GM18520 (cell line): Measurements from ENCODE around the gene SCAI.
"Not testable (repeated sequence)": the region's sequence is repeated elsewhere in the genome, so short reads cannot be mapped to it uniquely, and the experiment has no call there.

Experiments used
- ATAC-seq: cut with Tn5 transposase; IDR thresholded peaks from one replicate; pipeline ENCODE4 v1.9.1; 2021; ENCODE audit not compliant: unreplicated experiment

The SCAI gene

DNA sequence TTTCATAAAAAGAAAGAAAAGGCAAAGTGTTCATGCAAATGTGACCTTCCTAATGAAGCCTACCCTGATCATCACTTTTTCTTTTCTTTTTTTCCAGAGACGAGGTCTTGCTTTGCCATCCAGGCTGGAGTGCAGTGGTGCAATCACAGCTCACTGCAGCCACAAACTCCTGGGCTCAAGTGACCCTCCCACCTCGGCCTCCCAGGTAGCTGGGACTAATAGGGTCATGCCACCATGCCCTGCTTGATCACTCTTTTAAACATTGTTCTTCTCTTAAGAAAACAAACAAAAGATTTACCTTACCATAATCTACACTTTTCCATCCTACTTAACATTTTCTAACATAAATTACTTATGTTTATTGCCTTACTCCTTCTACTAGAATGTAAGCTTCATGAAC is 193.9 kb downstream of the SCAI start:
- no peak for ATAC-seq

DNA sequence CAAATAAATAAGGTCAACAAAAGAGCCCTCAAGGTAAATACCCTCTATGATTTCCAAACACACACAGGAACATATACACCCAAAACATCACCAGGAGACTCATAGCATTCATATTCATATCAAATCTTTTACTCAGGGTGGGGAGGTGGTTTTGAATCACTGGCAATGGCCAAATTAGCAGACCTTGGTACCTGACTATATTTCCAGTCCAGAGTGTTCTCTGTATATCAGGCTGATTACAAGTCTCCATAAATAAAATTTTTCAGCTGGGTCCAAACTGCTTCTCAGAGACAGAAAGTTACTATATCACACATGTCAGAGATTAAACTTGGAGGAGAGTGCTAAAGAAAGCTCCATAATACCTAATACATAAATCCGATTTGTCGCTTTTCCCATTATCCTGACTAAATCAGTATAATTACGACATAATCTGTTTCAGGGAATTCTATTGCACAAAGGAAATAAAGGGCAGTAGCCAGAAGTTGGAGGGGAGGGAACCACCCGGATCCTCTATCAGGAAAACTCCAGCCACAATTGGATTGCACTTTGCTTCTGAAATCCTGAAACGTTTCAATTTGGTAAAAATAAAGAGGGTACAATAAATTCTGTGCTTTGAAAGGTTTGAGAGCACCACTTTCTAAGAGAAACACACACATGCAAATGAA is 195.5 kb downstream of the SCAI start:
- no peak for ATAC-seq

DNA sequence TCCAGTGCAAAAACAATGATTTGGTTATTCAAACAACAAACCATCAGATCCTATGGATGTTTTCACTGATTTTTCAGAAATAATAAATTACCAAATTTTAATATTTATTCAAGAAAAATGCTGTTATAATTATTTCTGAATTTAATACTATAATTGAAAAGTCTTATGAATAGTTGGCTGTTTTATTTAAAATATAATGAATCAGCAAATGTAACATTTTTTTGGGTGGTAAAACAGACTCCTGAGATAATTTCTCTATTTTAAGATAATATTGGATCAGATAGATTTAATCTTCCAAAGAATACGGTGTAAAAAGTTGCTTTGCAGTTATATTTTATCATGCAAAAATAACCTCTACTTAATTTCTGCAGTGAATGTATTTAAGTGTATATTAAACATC is 197.2 kb downstream of the SCAI start:
- ATAC-seq, result no peak

DNA sequence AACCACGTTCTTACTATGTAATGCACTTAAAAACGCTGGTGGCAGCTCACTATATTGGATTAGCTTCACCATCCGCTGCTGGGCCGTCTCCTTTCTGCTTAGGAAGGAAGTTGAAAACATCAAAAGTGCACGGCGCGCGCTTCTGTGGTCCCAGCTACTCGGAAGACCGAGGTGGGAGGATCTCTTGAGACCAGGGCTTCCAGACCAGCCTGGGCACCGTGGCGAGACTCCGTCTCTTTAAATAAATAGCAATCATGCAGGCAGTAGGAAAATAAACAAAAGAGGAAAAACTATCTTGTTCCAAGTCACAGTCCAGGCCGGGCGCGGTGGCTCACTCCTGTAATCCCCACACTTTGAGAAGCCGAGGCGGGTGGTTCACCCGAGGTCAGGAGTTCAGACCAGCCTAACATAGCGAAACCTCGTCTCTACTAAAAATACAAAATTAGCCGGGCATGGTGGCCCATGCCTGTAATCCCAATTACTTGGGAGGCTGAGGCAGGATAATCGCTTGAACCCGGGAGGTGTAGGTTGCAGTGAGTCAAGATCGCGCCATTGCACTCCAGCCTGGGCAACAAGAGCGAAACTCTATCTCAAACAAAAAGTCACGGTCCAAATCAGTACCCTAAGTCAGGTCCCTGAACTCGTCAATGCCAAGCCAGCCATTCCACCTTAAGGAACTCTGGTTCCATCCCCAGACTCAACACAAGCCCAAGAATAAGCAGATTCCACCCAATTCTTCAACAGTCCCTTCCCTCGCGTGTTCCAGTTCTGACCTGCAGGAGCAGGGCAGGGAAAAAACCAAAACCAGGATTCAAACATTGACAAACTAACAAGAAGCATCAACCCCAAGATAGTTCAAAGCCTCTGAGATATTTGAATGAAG is 201.4 kb downstream of the SCAI start:
- ATAC-seq, result no peak

DNA sequence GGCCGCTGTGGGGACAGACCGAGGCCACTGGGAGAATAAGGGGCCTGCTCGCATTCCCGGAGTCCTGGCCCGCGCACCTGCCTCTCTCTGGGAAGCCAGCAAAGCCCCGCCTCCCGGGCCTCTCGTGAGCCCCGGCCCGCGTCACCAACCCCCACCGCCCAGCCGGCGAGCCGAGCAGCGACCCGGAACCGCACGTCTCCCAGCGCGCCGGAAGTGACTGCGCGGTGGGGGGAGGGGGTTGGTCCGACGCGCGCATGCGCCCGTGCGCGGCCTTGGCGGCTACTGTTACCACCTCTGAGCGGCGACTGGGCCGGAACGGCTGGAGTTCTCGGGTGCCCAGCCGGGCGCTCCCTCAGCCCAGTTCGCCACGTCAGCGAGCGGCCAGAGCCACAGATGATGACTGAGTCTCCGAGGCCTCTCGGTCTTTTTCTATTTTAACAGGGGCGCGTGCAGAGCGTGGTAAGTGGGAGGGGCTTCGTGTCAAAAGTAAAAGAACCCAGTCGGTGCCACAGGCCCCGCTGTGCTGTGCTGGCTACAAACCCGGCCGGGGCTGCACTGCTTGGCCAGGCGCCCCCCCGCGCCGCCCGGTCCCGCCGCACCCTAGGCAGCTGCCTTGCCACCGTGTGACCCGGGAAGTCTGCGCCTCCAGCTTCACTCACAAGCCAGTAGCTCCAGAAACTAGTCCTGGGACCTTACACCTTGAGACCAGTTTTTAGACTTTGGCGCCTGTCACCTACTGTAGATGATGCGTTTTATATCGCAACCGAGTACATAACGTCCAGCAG is 202.2 kb downstream of the SCAI start, which contains the start of gene GOLGA1:
GOLGA1 (minus strand) TSS at position 190 of the 785 bp plus-strand sequence. CDS start 2,372 bp downstream, outside the sequence.
- ATAC-seq, result peak; percentile 82

DNA sequence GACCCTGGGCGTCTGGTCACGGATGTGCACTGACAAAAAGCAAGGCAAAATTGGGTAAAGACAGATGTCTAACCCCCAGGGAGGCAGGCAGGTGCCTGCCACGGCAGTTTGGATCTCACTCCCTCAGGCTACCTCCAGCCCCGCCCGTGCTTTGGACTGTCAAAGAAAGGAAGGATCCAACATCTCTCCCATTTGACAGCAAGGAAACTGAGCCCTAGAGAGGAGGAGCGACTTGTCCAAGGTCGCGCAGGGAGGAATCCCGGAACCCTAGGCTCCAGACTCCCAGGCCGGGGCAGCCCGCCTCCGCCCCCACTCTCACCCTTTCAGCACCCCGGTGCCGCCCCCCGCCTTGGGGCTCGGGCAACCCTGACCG is 202.8 kb downstream of the SCAI start:
- ATAC-seq, result peak; percentile 6

DNA sequence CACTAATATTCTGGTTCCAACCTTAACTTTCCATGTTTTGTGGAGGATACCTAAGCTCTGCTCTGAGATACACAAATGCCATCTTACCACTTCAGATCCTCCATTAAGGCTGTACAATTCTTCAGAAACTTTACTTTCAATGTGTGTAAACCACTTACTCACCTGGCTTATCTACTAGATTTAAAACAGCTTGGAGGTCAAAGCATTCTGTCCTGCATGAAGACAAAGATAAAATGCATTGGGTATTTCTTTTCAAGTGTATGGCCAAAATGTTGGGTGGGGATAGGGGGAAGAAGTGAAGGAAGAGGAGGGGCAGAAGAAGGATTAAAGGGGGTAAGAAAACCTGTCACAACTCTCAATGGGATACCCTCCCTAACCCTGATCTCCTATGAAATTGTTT is 203.4 kb downstream of the SCAI start:
- no peak for ATAC-seq

DNA sequence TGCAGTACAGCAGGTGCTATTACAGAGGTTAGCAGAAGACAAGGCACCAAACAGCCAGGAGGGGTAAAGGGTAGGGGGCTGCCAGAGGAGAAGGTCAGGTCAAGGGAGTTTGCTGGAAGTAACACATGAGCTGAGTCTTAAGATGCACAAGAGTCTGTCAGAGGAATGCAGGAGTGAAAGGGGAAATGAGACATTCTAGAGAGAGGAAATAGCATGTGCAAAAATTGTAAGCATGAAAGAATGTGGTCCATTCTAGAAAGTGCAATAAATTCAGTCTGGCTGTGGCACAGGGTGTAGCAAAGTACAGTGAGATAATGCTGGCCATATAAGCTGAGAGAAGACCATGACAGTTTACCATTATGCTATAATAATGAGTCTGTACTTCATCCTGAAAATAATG is 209.0 kb downstream of the SCAI start:
- ATAC-seq, result no peak

DNA sequence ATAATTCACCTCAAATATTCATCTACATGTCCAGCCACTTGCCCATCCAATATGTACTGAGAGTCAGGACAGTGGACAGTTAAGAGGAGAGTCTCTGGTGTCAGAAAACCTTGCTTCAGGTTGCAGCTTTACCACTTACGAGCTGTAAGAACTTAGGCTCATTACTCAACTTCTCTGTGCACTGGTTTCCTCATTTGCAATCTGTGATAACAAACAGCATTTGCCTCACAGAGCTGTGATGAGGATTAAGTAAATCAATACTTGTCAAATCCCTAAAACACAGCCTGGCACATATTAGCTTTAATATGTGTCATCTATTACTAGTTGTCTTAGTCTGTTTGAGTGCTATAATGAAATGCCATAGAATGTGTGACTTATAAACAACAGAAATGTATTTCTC is 211.0 kb downstream of the SCAI start:
- ATAC-seq, result no peak

DNA sequence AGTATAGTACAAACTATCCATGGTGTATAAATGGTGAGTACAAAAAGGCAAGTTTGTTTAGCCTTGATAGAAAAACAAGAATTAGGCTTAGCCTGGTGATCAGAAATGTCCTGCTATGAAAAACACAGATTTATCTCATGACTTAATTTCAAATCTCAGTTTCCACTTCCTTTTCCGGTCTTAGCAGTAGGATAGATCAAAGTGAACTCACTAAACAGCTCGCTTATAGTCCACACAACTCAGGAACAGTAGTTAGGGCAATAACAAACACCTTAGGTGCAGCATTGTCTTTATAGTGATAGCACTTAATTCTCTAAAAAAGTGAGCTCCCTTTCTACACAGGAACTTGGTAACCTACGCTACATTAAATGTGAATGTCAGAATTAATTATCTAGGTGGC is 213.9 kb downstream of the SCAI start:
- ATAC-seq, result no peak

DNA sequence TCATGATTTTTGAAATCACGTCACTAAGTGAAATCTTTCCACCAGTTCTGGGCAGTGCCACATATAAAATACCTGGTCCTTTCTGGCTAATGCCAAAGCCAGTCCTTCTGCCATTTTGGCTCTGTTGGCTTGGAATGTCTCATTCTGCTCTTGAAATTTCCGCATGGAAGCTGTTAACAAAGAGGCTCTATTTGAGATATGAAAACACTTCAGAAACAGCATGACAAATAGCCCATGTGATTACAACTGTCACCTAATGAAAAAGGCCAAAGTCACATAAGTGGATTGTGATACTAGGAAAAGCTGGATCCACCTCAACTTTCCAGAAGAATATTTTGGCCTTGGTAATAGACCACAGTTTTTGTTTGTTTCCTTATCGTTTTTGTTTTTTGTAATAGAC is 215.2 kb downstream of the SCAI start:
- ATAC-seq, result no peak

DNA sequence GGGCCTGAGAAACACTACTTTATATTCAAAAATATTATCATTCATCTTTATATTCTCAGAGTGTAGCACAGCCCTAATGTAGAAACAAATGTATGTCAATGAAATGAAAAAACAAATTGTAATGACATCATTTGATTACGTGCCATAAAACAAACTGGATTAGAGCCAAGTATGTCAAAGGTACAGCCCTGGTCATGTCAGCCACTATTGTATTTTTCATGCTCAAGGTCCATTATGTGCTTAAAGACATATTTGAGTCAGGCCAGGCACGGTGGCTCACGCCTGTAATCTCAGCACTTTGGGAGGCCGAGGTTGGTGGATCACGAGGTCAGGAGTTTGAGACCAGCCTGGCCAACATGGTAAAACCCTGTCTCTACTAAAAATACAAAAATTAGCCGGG is 222.9 kb downstream of the SCAI start:
- not testable (repeated sequence) for ATAC-seq

DNA sequence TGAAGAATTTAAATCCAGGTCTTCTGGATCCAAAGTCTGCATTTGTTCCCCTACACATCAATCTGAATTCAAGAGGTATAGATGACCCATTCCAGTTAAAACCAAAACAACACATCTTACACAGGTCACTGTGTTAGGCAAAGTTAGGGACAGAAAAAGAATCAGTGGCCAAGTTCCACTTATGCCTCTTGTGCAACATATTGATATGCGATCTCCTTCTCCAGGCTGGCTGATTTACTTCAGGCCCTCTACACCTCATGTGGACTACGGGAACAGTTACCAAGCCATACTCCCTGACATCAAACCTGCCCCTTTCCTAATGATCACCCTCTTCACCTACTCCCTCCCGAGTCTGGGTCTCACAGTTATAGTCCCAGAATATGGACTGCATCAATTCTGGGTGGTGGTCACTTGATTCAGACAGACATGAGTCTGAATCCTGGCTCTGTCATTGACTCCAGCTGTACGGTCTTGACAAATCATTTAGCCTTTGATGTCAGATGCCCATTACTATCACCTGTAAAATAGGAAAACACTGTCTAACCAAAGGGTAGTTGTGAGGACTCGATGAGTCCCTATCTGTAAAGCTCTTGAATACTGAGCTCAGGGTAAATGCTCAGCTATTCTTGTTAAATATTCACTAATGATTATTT is 228.4 kb downstream of the SCAI start:
- ATAC-seq, result no peak

DNA sequence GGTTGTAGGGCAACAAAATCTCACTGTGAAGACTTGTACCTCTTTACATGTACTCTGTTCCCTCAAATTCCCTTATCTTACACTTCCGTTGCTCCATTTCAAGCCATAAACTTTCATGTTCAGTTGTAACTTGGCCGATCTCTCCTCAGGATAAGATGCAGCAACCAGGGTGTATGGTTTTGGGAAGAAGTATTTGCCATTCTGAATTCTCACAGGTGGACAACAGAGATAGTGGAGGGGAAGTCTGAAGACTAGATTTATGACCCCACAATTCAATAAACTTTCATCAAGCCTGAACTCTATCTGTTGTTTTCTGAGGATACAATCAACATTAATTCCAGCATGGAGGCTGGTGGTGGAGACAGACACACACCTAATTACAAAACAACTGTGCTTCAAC is 229.9 kb downstream of the SCAI start:
- no peak for ATAC-seq

DNA sequence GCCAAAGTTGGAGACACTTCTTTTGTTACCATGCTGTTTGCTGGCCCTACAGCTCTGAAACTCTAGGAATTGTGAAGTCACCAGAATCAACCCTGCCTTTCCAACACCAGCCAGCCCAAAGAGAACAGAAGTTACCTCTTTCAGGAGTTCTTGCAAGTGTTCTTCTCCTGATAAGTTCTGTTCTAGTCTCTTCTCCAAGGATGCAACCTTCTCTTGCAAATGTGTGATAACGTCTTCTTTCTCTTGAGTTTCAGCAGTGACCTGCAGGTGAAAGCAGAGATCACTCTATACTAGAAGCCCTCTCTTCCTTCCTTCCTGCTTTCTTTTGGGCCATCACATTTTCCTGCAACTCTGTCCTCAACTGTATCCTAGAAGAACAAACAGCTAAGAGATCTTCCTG is 231.6 kb downstream of the SCAI start:
- no peak for ATAC-seq

DNA sequence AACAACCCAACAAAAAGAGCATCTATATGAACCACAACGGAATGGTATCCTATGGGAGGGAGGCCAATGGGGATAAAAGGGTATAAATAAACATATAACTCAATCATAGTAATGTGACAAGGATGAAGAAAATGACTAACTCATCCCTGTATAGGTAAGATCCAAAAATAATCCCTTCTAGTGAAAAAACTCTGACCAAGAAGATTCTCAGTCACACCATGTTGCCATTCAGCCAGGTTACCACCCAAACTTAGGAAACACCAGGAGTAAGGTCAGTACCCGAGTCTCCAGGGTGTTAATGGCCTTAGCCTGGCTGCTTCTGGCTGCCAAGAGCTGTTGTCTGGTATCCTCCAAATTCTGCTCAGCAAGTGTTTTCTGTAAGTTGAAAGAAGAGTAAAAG is 235.2 kb downstream of the SCAI start:
- no peak for ATAC-seq

DNA sequence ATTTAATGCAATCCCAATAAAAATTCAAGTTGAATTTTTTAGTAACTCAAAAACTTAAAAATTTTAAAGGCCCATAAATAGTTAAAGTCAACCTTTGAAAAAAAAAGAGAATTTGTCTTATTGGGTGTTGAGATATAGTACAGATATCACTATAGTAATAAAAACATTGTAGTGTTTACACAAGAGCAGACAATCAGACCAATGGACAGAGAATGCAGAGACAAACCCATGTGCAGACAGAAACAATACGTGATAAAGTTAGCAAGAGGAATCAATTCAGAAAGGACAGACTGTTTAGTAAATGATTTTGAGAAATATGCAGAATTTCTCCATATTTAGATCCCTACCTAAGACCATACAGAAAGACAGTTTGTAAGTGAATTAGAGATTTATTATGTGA is 236.4 kb downstream of the SCAI start:
- no peak for ATAC-seq

DNA sequence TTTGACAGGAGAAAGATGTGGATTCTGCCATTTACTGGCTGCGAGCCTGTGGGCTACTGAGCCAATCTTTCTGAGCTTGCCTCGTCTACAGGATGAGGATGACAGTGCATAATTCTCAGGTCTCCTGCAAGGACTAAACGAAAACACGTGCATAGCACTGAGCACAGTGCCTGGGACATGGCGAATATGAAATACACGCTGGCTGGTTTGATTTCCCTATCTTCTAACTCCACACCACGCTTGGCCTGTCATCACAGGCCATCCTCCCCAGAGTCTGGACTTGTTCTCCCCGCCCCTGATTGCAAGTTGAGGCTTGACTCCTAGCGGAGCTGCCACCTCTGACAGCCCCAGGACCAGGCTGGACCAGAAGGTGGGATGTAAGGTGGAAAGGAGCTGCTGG is 243.5 kb downstream of the SCAI start:
- no peak for ATAC-seq

DNA sequence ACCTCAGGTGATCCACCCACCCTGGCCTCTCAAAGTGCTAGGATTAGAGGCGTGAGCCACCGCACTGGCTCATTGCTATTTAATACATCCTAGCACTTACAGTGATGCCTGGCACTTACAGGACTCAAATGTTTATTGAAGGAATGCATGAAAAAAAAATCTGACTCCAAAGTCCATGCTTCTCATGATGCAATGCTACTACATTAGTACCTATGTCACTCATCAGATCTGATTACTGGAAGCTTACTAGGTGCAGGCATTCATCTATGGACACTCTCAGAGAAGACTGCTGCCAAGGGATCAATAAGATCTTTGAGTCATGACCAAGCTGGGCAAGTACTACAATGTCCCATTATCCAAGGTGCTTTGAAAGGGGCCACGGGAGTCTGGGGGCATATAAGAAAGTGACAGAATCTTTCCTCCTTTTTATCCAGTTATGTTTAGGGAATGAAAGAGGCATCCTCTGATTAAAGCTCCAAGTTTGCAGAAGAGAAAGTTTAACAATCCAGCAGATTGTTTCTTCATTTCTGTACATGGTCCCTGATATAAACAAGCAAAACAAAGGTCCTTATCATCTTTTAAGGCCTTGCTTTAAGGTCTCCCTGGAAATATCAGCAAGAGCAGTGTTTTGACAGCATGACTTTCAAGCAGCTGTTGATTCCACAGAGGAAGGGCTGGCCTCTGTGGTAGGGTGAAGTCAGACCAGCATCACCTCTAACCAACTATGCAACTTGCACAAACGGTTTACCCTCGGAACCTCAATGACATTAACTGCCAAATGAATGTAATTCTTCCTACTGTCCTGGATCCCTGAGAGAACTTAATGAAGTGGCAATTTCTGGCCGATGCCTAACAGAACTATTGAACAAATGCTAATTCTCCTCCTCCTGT is 245.5 kb downstream of the SCAI start:
- ATAC-seq, result no peak

DNA sequence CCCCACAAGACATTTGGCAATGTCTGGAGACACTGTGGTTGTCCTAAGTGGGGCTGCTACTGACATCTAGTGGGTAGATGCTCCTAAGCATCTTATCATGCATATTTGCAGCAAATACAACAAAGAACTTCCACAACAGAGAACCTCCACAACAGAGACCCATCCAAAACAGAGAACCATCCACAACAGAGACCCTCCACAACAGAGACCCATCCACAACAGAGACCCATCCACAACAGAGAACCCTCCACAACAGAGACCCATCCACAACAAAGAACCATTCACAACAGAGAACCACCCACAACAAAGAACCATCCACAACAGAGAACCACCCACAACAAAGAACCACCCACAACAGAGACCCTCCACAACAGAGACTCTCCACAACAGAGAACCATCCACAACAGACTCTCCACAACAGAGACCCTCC is 248.6 kb downstream of the SCAI start:
- no peak for ATAC-seq
